Astrocyte of the spinal cord (primary cell): Measurements from ENCODE around the gene CCDC141.
"Not testable (repeated sequence)": the region's sequence is repeated elsewhere in the genome, so short reads cannot be mapped to it uniquely, and the experiment has no call there.

ENCODE experiments used
- DNase-seq: peaks from one replicate; pipeline ENCODE4 v3.0.0; 2011; ENCODE audit warnings: low read depth, low spot score
- H3K4me3 ChIP-seq: 2 replicates; pipeline ENCODE4 v1.5.1; 2011; ENCODE audit warnings: low read depth, mild to moderate bottlenecking, low read length, moderate library complexity
- in situ Hi-C: cut with HindIII; loops from 2 replicates; pipeline ENCODE4 v1.10.0; 2017; ENCODE audit warnings: low sequenced_read_pairs
- TF ChIP-seq, protein P1 (sequence below): IDR thresholded peaks from 2 replicates; pipeline ENCODE4 v1.5.1; 2012; ENCODE audit warnings: low read depth, mild to moderate bottlenecking, low read length, inconsistent platforms

CCDC141 gene

DNA sequence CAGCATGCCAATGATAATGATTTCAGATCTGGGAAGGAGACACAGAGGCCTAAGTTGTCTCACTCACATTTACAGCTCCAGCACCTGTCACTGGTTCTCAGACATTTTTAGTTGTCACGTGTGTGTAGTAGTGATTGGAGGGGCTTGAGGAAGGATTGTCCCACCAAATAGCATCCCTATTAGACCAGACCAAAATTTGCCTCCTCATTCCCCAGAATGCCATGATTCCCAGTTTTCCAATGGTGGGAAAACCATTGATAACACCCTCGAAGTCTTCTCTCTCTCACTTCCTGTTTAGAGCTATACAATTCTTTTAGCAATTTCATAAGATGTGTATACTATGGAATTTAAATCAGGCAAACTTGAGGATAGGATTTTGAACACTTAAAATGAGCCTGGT is 52.5 kb downstream of the CCDC141 start:
- TF ChIP-seq, protein P1, sequence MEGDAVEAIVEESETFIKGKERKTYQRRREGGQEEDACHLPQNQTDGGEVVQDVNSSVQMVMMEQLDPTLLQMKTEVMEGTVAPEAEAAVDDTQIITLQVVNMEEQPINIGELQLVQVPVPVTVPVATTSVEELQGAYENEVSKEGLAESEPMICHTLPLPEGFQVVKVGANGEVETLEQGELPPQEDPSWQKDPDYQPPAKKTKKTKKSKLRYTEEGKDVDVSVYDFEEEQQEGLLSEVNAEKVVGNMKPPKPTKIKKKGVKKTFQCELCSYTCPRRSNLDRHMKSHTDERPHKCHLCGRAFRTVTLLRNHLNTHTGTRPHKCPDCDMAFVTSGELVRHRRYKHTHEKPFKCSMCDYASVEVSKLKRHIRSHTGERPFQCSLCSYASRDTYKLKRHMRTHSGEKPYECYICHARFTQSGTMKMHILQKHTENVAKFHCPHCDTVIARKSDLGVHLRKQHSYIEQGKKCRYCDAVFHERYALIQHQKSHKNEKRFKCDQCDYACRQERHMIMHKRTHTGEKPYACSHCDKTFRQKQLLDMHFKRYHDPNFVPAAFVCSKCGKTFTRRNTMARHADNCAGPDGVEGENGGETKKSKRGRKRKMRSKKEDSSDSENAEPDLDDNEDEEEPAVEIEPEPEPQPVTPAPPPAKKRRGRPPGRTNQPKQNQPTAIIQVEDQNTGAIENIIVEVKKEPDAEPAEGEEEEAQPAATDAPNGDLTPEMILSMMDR: no peak
- H3K4me3 ChIP-seq: no peak overlapping the region
- in situ Hi-C loops: no loop called here
- DNase-seq: no peak

DNA sequence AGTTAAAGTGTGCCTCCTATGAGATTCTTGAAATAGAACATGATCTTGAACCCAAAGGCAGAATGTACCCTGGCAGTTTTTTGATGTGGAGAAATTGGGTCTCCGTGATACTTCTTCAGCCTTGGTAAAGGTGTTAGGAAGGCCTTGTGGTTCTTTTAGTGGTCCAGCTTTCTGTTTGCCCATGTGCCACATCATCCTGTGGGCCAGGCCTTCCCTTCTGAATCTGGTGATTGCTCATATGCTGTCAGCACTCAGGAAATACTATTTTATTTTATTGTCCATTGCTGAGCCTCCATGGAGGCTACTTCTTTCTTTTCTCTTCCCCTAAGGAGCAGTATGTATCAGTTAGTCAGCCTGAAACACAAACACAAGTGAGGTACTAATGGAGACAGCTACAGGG is 52.9 kb downstream of the CCDC141 start:
- in situ Hi-C loops: no loop called here
- H3K4me3 ChIP-seq: no peak overlapping the region
- TF ChIP-seq, protein P1: no peak
- DNase-seq: no peak

DNA sequence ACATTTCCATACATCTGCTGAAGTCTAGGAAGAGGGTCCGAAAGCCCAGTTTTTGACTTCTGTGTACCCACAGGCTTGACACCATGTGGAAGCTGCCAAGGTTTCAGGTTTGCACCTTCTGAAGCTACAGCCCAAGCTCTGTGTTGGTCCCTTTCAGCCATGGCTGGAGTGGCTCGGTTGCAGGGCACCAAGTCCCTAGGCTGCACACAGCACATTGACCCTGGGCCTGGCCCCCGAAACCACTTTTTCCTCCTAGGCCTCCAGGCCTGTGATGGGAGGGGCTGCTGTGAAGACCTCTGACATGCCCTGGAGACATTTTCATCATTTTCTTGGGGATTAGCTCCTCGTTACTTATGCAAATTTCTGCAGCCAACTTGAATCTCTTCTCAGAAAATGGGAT is 55.7 kb downstream of the CCDC141 start:
- in situ Hi-C loops: no loop called here
- TF ChIP-seq, protein P1: no peak
- no peak for DNase-seq

DNA sequence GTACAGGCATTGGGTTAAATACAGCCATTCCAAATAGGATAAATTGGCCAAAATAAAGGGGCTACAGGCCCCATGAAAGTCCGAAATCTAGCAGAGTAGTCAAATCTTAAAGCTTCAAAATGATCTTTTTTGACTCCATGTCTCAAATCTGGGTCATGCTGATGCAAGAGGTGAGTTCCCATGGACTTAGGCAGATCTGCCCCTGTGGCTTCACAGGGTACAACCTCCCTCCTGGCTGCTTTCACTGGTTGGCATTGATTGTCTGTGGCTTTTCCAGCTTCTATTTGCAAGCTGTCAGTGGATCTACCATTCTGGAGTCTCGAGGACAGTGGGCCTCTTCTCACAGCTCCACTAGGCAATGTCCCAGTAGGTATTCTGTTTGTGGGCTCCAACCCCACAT is 56.1 kb downstream of the CCDC141 start:
- in situ Hi-C loops: no loop called here
- DNase-seq: no peak
- TF ChIP-seq, protein P1: no peak
- H3K4me3 ChIP-seq: no peak overlapping the region

More for the DNA sequence above, 55.7 kb downstream of the CCDC141 start:
- H3K4me3 ChIP-seq: no peak overlapping the region

DNA sequence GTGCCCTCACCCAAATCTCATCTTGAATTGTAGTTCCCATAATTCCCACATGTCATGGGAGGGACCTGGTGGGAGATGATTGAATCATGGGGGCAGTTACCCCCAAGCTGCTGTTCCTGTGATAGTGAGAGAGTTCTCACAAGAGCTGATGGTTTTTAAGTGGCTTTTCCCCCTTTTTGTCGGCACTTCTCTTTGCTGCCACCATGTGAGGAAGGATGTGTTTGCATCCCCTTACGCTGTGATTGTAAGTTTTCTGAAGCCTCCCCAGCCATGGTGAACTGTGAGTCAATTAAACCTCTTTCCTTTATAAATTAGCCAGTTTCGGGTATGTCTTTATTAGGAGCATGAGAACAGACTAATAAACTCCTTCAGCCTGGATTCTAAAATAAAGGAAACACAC is 57.2 kb downstream of the CCDC141 start:
- TF ChIP-seq, protein P1: peak; percentile 26
- DNase-seq, in situ Hi-C loops, H3K4me3 ChIP-seq: not testable (repeated sequence)

DNA sequence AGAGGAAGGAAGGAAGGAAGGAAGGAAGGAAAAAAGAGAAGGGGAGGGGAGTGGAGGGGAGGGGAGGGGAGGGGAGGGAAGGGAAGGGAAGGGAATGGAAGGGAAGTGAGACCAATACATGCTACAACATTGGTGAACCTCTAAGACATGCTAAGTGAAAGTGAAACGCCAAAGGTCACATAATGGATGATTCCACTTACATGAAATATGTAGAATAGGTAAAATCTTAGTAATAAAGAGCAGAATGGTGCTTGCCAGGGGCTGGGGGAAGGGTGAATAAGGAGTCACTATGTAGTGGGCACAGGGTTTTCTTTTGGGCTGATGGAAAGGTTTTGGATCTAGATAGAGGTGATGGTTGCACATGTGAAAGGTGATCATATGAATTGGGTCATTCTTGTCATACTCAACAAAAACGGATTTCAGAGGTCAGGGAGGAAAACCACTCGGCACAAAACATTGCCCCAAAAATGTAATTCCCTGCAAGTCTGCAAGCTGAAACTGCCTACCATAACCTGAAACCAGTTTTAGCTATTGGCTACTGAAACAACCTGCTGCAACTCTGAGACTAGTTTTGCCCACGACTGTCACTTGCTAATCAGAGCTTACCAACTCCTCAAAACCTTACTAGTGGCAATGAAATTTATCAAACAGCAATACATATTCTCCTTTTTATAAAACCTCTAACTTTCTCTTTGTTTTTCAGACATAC is 59.2 kb downstream of the CCDC141 start:
- no peak overlapping the region for H3K4me3 ChIP-seq
- TF ChIP-seq, protein P1: no peak
- no peak for DNase-seq
- in situ Hi-C loops: no loop called here

DNA sequence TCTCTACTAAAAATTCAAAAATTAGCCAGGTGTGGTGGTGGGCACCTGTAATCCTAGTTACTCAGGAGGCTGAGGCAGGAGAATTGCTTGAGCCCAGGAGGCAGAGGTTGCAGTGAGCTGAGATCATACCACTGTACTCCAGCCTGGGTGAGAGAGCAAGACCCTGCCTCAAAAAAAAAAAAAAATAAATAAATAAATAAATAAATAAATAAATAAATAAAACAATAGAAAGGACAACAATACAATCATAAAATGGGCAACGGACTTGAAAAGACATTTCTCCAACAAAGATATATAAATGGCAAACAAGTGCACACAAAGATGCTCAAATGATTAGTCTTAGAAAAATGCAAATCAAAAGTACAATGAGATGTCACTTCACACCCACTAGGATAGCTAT is 60.5 kb downstream of the CCDC141 start:
- in situ Hi-C loops: not testable (repeated sequence)

DNA sequence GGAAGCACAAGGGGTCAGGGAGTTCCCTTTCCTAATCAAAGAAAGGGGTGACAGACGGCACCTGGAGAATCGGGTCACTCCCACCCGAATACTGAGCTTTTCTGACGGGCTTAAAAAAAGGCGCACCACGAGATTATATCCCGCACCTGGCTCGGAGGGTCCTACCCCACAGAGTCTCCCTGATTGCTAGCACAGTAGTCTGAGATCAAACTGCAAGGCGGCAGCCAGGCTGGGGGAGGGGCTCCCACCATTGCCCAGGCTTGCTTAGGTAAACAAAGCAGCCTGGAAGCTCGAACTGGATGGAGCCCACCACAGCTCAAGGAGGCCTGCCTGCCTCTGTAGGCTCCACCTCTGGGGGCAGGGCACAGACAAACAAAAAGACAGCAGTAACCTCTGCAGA is 67.3 kb downstream of the CCDC141 start:
- H3K4me3 ChIP-seq, DNase-seq, in situ Hi-C loops: not testable (repeated sequence)

More for the DNA sequence above, 60.5 kb downstream of the CCDC141 start:
- H3K4me3 ChIP-seq, DNase-seq: not testable (repeated sequence)
